HG03159 (cell line): ENCODE measurements around the gene SLC66A1.
"Not testable (repeated sequence)": the region's sequence is repeated elsewhere in the genome, so short reads cannot be mapped to it uniquely, and the experiment has no call there.

ENCODE experiments used
- ATAC-seq: cut with Tn5 transposase; IDR thresholded peaks from one replicate; pipeline ENCODE4 v1.9.1; 2021; ENCODE audit warnings: mild to moderate bottlenecking, moderate library complexity; ENCODE audit not compliant: unreplicated experiment

Gene SLC66A1

GRCh38 chr1:19311931-19312781 lies at the start of gene SLC66A1, which contains the start of gene AKR7A2:
SLC66A1 (plus strand) TSS chr1:19312326; CDS start chr1:19317678, 5,352 bp downstream.
AKR7A2 (minus strand) TSS chr1:19312144; CDS start chr1:19312124, 20 bp downstream.
- peak; percentile 66 for ATAC-seq

GRCh38 chr1:19262744-19263143 lies 49.4 kb upstream of the SLC66A1 start:
- no peak for ATAC-seq

- ATAC-seq = no peak
These were observed 43.7 kb upstream of the SLC66A1 start for GRCh38 chr1:19268445-19268844.

- not testable (repeated sequence) for ATAC-seq
These were observed 42.4 kb upstream of the SLC66A1 start for GRCh38 chr1:19269427-19270342.

- not testable (repeated sequence) for ATAC-seq
These were observed 41.8 kb upstream of the SLC66A1 start for GRCh38 chr1:19270343-19270730.

- no peak for ATAC-seq
These were observed 40.1 kb upstream of the SLC66A1 start for GRCh38 chr1:19272064-19272463.

- no peak for ATAC-seq
These were observed 38.9 kb upstream of the SLC66A1 start for GRCh38 chr1:19273106-19273843.

- not testable (repeated sequence) for ATAC-seq
These were observed 38.1 kb upstream of the SLC66A1 start for GRCh38 chr1:19273844-19274531.

GRCh38 chr1:19274636-19275035 lies 37.5 kb upstream of the SLC66A1 start:
- ATAC-seq = no peak

- no peak for ATAC-seq
These were observed 28.2 kb upstream of the SLC66A1 start for GRCh38 chr1:19283891-19284290.

- ATAC-seq = no peak
These were observed 27.2 kb upstream of the SLC66A1 start for GRCh38 chr1:19284881-19285280.

GRCh38 chr1:19285366-19285765 lies 26.8 kb upstream of the SLC66A1 start:
- not testable (repeated sequence) for ATAC-seq

- not testable (repeated sequence) for ATAC-seq
These were observed 26.3 kb upstream of the SLC66A1 start for GRCh38 chr1:19285807-19286206.

- no peak for ATAC-seq
These were observed 24.5 kb upstream of the SLC66A1 start for GRCh38 chr1:19287436-19288185.

- ATAC-seq = not testable (repeated sequence)
These were observed 23.5 kb upstream of the SLC66A1 start, which contains the start of gene AKR7A3 for GRCh38 chr1:19288324-19289241. AKR7A3 (minus strand) TSS chr1:19288770; CDS start chr1:19288709, 61 bp downstream.

- ATAC-seq = no peak
These were observed 22.9 kb upstream of the SLC66A1 start for GRCh38 chr1:19289244-19289643.

- no peak for ATAC-seq
These were observed 17.5 kb upstream of the SLC66A1 start for GRCh38 chr1:19294638-19295037.

GRCh38 chr1:19300211-19300610 lies 11.9 kb upstream of the SLC66A1 start:
- no peak for ATAC-seq
